Caco-2 (cell line): ENCODE measurements around the gene PCDH1. TPM values are rescaled to one million over a fixed set of nuclear protein-coding genes. Genes with fewer than 3 reads are reported as not detected.

ENCODE experiments used
- BruUV-seq: library from RNA; stranded (reverse); fragments of 400-500 nt; replicated peaks from 2 replicates; lab custom pipeline; 2021; lab: Mats Ljungman, UMichigan
- CTCF ChIA-PET: fragments of 300-600 bp; sonication (Branson Sonifier 250); formaldehyde crosslinking; loops from one replicate; lab custom pipeline; 2022; ENCODE audit warnings: antibody characterized with exemption; lab: Charles Lee
- POLR2A ChIA-PET: fragments of 300-600 bp; sonication (Branson Sonifier 250); formaldehyde crosslinking; loops from one replicate; lab custom pipeline; 2022; ENCODE audit warnings: antibody characterized with exemption; lab: Charles Lee
- DNase-seq, 2 experiments: peaks; one replicate each; pipeline versions ENCODE4 v3.0.0 to v3.0.0-alpha.2; 2020 to 2022
- H3K27me3 ChIP-seq: replicated peaks from 2 replicates; pipeline ENCODE4 v1.6.0; 2011; ENCODE audit warnings: low read length; ENCODE audit not compliant: control insufficient read depth, insufficient read depth
- H3K36me3 ChIP-seq: 2 replicates; pipeline ENCODE4 v1.5.1; 2011; ENCODE audit warnings: low read length; ENCODE audit not compliant: control insufficient read depth, insufficient read depth
- H3K4me1 ChIP-seq: fragments of 250-450 bp; sonication (Bioruptor Pico); 2 replicates; pipeline ENCODE4 v1.5.1; 2020; ENCODE audit warnings: mild to moderate bottlenecking
- H3K4me3 ChIP-seq: 2 replicates; pipeline ENCODE4 v1.5.1; 2011; ENCODE audit warnings: low read depth, mild to moderate bottlenecking, control low read depth, low read length
- H3K9me3 ChIP-seq: fragments of 250-450 bp; sonication (Bioruptor Pico); 2 replicates; pipeline ENCODE4 v1.5.1; 2020; ENCODE audit warnings: mild to moderate bottlenecking, moderate library complexity
- H3K27ac Mint-ChIP-seq: one replicate; pipeline ENCODE4 v1.8.0; 2022; ENCODE audit warnings: mixed read lengths; ENCODE audit not compliant: unreplicated experiment
- H3K27me3 Mint-ChIP-seq: one replicate; pipeline ENCODE4 v1.8.0; 2022; ENCODE audit warnings: mixed read lengths; ENCODE audit not compliant: insufficient read depth, unreplicated experiment
- H3K36me3 Mint-ChIP-seq: one replicate; pipeline ENCODE4 v1.8.0; 2022; ENCODE audit warnings: mild to moderate bottlenecking, mixed read lengths; ENCODE audit not compliant: insufficient read depth, unreplicated experiment
- H3K4me1 Mint-ChIP-seq: one replicate; pipeline ENCODE4 v1.8.0; 2022; ENCODE audit warnings: low read depth, mixed read lengths; ENCODE audit not compliant: unreplicated experiment
- H3K4me3 Mint-ChIP-seq: one replicate; pipeline ENCODE4 v1.8.0; 2022; ENCODE audit warnings: mild to moderate bottlenecking, moderate library complexity, mixed read lengths; ENCODE audit not compliant: unreplicated experiment
- H3K9me3 Mint-ChIP-seq: one replicate; pipeline ENCODE4 v1.8.0; 2022; ENCODE audit warnings: mixed read lengths; ENCODE audit not compliant: unreplicated experiment
- intact Hi-C: fragments of 100-400 bp; cut with micrococcal nuclease; formaldehyde crosslinking; loops from one replicate; pipeline ENCODE4 v1.10.0; 2022; ENCODE audit not compliant: unreplicated experiment
- total RNA-seq: library from RNA; stranded (reverse); gene quantifications from 2 replicates; pipeline ENCODE4 v1.2.3, GENCODE V29; 2022
- TF ChIP-seq, protein P1 (sequence below), 2 experiments: fragments of 200-600 bp in 1 of 2; IDR thresholded peaks; 1 replicate in 1 of 2; 2 replicates in 1 of 2; pipeline versions ENCODE4 v1.5.1 to v1.8.0; 2011 to 2022; ENCODE audit warnings: antibody characterized with exemption in 1 of 2, control low read depth in 1 of 2, inconsistent platforms in 1 of 2, low read depth in 1 of 2, low read length in 1 of 2, mild to moderate bottlenecking in 1 of 2, moderate library complexity in 1 of 2; ENCODE audit not compliant: insufficient read depth in 1 of 2, severe bottlenecking in 1 of 2, unreplicated experiment in 1 of 2

PCDH1 gene
- total RNA-seq, 1 experiment from 2014 or later = 1.5 TPM

DNA sequence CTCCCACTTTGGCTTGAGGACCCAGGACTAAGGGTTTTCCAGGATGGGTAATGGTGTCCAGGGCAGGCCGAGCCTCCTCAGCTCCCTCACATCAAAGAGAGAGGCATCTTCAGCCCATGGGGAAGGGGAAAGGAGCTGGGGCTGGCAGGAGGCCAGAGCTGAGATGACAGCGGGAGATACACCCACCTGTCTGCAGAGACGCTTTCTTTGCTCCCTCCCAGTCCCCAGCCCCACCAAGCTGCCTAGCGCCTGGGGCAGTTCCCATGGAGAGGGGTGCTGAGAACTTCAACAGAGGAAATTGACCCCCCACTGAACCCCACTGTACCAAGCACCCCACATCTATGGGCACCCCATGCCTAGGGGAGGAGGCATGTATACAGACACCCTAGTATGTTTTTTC lies 10.6 kb downstream of the PCDH1 start:
- Mint-ChIP-seq H3K27me3 (peaks cover 5% of the 10 kb centered on the region), H3K27ac (no peak overlapping the region), H3K4me3 (no peak overlapping the region), H3K4me1 (peaks cover 10% of the 10 kb centered on the region), H3K36me3 (no peaks in the 10 kb centered on the region), H3K9me3 (no peaks in the 10 kb centered on the region)
- intact Hi-C loops = no loop called here
- ChIA-PET POLR2A (no interaction called here), CTCF (interaction anchor here (0.7 kb wide), 1 partner anchor 13 kb away, joined by 3 read pairs; no protein-coding TSS in a partner anchor)
- no peak for DNase-seq
- Histone ChIP-seq H3K4me3 (no peak overlapping the region), H3K27me3 (no peaks in the 10 kb centered on the region; the same call in 1 of the 2 replicates), H3K9me3 (no peaks in the 10 kb centered on the region), H3K4me1 (no peaks in the 10 kb centered on the region), H3K36me3 (no peaks in the 10 kb centered on the region)
- TF ChIP-seq, protein P1, sequence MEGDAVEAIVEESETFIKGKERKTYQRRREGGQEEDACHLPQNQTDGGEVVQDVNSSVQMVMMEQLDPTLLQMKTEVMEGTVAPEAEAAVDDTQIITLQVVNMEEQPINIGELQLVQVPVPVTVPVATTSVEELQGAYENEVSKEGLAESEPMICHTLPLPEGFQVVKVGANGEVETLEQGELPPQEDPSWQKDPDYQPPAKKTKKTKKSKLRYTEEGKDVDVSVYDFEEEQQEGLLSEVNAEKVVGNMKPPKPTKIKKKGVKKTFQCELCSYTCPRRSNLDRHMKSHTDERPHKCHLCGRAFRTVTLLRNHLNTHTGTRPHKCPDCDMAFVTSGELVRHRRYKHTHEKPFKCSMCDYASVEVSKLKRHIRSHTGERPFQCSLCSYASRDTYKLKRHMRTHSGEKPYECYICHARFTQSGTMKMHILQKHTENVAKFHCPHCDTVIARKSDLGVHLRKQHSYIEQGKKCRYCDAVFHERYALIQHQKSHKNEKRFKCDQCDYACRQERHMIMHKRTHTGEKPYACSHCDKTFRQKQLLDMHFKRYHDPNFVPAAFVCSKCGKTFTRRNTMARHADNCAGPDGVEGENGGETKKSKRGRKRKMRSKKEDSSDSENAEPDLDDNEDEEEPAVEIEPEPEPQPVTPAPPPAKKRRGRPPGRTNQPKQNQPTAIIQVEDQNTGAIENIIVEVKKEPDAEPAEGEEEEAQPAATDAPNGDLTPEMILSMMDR (IDR thresholded peaks at IDR 0.05; ENCODE audit: insufficient read depth in 1 of 2, low read depth in 1 of 2, low read length in 1 of 2, severe bottlenecking in 1 of 2, unreplicated experiment in 1 of 2) = no peak
- BruUV-seq = no TSS peak

DNA sequence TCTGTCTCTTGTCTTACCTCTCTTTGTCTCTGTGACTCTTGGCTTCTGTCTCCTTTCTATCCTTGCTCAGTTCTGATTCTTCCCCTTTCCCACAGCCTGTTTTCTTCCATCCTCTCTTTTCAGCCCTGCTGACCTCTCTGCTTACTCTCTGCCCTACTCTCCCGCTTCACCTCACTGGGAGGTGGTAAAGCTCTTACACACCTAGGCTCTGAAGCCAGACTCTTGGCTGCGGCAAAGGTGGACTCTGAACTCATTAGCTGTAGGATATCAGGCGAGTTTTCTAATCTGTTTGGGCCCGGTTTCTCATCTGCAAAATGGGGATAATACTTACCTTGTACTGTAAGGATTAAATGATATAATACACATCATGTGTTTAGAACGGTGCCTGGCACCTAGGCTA lies 11.1 kb downstream of the PCDH1 start:
- intact Hi-C loops = no loop called here
- no peak for DNase-seq
- ChIA-PET CTCF (no interaction called here), POLR2A (no interaction called here)
- Mint-ChIP-seq H3K27ac (no peak overlapping the region), H3K4me3 (no peak overlapping the region), H3K4me1 (peaks cover 6% of the 10 kb centered on the region), H3K9me3 (no peaks in the 10 kb centered on the region), H3K36me3 (no peaks in the 10 kb centered on the region), H3K27me3 (peaks cover 5% of the 10 kb centered on the region)
- TF ChIP-seq, protein P1 (IDR thresholded peaks at IDR 0.05; ENCODE audit: insufficient read depth in 1 of 2, low read depth in 1 of 2, low read length in 1 of 2, severe bottlenecking in 1 of 2, unreplicated experiment in 1 of 2) = no peak
- no TSS peak for BruUV-seq
- Histone ChIP-seq H3K9me3 (no peaks in the 10 kb centered on the region), H3K4me1 (no peaks in the 10 kb centered on the region), H3K27me3 (no peaks in the 10 kb centered on the region; the same call in 1 of the 2 replicates), H3K4me3 (no peak overlapping the region), H3K36me3 (no peaks in the 10 kb centered on the region)

DNA sequence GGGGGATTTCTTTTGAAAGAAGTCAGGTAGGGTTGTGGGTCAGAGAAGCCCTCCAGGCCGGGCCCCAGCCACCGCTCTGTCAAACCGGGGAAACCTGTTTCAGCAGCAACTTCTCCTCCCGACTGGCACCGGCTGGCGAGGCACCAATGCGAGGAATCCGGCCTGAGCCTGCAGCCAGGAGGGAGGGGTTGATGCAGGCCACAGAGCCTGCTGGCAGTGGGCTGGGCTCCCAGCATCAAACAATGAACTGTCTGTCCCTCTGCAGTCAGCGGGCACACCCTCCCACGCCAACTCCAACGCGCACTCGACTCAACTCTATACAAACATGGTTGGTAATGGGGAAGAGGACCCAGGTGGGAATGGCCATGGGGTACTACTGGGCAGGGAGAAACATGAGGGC lies 12.1 kb downstream of the PCDH1 start:
- no peaks in the 10 kb centered on the region for H3K9me3 ChIP-seq
- no peak overlapping the region for H3K4me3 ChIP-seq
- no peaks in the 10 kb centered on the region; the same call in 1 of the 2 replicates for H3K27me3 ChIP-seq
- peaks cover 11% of the 10 kb centered on the region for H3K27me3 Mint-ChIP-seq
- no peak overlapping the region for H3K27ac Mint-ChIP-seq
- H3K36me3 Mint-ChIP-seq = no peaks in the 10 kb centered on the region
- POLR2A ChIA-PET = no interaction called here
- H3K9me3 Mint-ChIP-seq = no peaks in the 10 kb centered on the region
- CTCF ChIA-PET = no interaction called here
- no peaks in the 10 kb centered on the region for H3K36me3 ChIP-seq
- DNase-seq = no peak
- TF ChIP-seq, protein P1 (IDR thresholded peaks at IDR 0.05; ENCODE audit: insufficient read depth in 1 of 2, low read depth in 1 of 2, low read length in 1 of 2, severe bottlenecking in 1 of 2, unreplicated experiment in 1 of 2) = no peak
- intact Hi-C loops = no loop called here
- H3K4me1 Mint-ChIP-seq = peaks cover 6% of the 10 kb centered on the region
- H3K4me1 ChIP-seq = no peaks in the 10 kb centered on the region
- H3K4me3 Mint-ChIP-seq = no peak overlapping the region
- BruUV-seq = no TSS peak
